Islet of Langerhans (tissue), 1 donor: ENCODE measurements around the gene LCAT.

ENCODE experiments used
- FAIRE-seq: peaks from one replicate; lab custom pipeline; 2011; peaks lifted over from hg19 to GRCh38; lab: Jason Lieb, UNC

The LCAT gene

DNA sequence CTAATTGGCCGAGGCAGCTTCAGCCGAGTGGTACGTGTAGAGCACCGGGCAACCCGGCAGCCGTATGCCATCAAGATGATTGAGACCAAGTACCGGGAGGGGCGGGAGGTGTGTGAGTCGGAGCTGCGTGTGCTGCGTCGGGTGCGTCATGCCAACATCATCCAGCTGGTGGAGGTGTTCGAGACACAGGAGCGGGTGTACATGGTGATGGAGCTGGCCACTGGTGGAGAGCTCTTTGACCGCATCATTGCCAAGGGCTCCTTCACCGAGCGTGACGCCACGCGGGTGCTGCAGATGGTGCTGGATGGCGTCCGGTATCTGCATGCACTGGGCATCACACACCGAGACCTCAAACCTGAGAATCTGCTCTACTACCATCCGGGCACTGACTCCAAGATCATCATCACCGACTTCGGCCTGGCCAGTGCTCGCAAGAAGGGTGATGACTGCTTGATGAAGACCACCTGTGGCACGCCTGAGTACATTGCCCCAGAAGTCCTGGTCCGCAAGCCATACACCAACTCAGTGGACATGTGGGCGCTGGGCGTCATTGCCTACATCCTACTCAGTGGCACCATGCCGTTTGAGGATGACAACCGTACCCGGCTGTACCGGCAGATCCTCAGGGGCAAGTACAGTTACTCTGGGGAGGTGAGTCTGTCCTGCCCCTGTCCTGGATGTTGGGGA lies 34.7 kb downstream of the LCAT start:
- no peak for FAIRE-seq

DNA sequence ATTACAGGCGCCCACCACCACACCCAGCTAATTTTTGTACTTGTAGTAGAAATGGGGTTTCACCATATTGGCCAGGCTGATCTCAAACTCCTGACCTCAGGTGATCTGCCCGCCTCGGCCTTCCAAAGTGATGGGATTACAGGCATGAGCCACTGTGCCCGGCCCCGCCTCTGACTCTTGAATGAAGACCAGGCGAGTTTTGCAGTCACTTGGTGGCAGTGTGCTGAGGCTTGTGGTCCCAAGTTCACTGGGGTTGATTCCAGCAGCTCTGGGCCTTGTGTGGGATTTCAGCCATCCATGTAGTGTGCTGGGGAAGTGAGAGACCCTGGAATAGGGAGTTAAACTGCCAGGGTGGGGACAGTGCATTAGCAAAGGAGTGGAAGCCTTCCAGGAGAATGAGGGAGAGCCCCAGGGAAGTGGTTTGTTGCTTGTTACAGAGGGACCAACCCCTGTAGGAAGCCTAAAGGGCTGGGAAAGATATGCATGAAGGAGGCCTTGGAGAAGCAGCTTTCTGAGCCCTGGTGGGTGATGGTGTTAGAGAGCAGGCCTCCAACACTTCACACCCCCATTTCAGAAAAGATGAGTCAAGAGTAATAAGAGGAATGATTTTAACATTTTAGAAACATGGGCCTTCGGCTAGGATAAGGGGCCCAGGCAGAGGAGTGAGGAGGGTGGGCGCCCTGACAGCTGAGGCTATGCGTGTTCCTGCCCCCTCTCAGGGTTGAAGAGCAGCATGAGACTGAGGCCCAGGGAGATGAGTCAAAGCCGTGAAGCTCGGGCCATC lies 36.3 kb downstream of the LCAT start:
- FAIRE-seq, result no peak

GRCh38 chr16:67902831-67903230 lies 41.1 kb downstream of the LCAT start:
- no peak for FAIRE-seq

DNA sequence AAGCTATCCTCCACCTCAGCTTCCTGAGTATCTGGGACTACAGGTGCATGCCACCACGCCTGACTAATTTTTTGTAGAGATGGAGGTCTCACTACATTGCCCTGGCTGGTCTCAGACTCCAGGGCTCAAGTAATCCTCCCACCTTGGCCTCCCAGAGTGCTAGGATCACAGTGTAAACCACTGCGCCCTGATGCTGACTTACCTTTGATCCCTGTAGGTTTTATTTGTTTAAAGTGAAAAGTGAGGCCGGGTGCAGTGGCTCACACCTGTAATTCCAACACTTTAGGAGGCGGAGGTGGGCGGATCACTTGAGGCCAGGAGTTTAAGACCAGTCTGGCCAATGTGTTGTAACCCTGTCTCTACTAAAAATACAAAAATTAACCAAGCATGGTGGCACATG lies 42.2 kb downstream of the LCAT start:
- FAIRE-seq, result no peak

- FAIRE-seq, result no peak
These were observed 46.7 kb downstream of the LCAT start for GRCh38 chr16:67897231-67897630.

DNA sequence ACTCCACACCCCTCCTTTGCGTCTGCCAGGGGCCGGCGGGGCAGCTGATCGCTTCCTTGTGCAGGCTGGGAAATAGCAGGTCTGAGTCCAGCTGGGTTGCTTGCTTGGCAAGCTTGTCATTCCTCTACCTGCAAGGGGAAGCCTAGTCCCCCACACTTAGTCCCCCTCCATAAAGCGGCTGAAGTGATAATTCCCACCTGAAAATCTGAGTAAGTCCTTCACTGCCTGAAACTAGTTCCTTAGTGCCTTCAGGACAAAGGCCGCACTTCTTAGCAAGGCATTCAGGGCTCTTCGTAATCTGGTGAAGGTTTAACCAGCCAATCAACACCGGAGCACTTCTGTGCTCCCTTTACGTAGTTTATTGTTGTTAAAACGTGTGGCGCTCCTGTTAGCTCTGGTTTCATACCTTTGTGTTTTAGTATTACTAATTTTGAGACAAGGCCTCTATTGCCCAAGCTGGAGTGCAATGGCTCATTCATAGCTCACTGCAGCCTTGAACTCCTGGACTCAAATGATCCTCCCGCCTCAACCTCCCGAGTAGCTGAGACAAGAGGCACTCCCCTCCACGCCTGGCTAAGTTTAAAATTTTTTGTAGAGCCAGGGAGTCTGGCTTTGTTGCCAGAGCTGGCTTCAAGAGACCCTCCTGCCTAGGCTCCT lies 50.0 kb downstream of the LCAT start:
- FAIRE-seq, result no peak

- no peak for FAIRE-seq
These were observed 50.8 kb downstream of the LCAT start, which contains the start of gene PSKH1 for GRCh38 chr16:67892899-67893742. Gene PSKH1, plus strand, starts transcription at chr16:67893254. Its CDS starts 15,496 bp downstream, at chr16:67908750.

GRCh38 chr16:67892375-67892774 lies 51.5 kb downstream of the LCAT start:
- FAIRE-seq, result no peak
